Mammary epithelial cell (primary cell): ENCODE results near the gene USP16.

Experiments used
- CTCF ChIP-seq, 2 donors: IDR thresholded peaks in 1 of 2; conservative IDR thresholded peaks in 1 of 2; 2 replicates each; pipeline ENCODE4 v1.5.1; 2011 to 2012; ENCODE audit warnings: inconsistent platforms in 2 of 2, low read length in 2 of 2, mild to moderate bottlenecking in 2 of 2, control low read depth in 1 of 2, low read depth in 1 of 2; ENCODE audit not compliant: insufficient read depth in 1 of 2; ENCODE audit errors: extremely low read depth in 1 of 2
- EZH2 ChIP-seq: IDR thresholded peaks from 2 replicates; pipeline ENCODE4 v1.6.1; 2012; ENCODE audit warnings: low read length, inconsistent platforms, borderline replicate concordance

- TF ChIP-seq CTCF (conservative IDR thresholded peaks at IDR 0.05 in 1 of 2, IDR thresholded peaks at IDR 0.05 in 1 of 2; ENCODE audit: extremely low read depth in 1 of 2, insufficient read depth in 1 of 2, low read depth in 1 of 2, low read length in 2 of 2) (no peak), EZH2 (no peak)
These were observed 5.9 kb upstream of the USP16 start for GRCh38 chr21:29018540-29018939.
